PFSK-1 (cell line): Measurements from ENCODE around the gene CCDC90B.

Source experiments
- FOXP2 ChIP-seq: optimal IDR thresholded peaks from 2 replicates; pipeline ENCODE3; 2011; ENCODE audit warnings: borderline replicate concordance, control low read depth, inconsistent platforms; ENCODE audit not compliant: insufficient read depth; ENCODE audit errors: extremely low read length, extremely low read depth
- POLR2AphosphoS5 ChIP-seq: IDR thresholded peaks from 2 replicates; pipeline ENCODE4 v1.6.1; 2012; ENCODE audit warnings: low read depth, mild to moderate bottlenecking, control low read depth, low read length, moderate library complexity
- SIN3A ChIP-seq: IDR thresholded peaks from 2 replicates; pipeline ENCODE4 v1.6.1; 2012; ENCODE audit warnings: mild to moderate bottlenecking, low read length, moderate library complexity, borderline replicate concordance; ENCODE audit not compliant: insufficient read depth
- TAF1 ChIP-seq: IDR thresholded peaks from 2 replicates; pipeline ENCODE4 v1.6.1; 2012; ENCODE audit warnings: low read length, control low read depth, borderline replicate concordance; ENCODE audit not compliant: insufficient read depth

- TF ChIP-seq TAF1 (no peak), FOXP2 (no peak), POLR2AphosphoS5 (no peak), SIN3A (no peak)
Measured at GRCh38 chr11:83284501-83285150, 1.5 kb downstream of the CCDC90B start.
